A673 (cell line): ENCODE results near the gene MAL. TPM values are rescaled to one million over a fixed set of nuclear protein-coding genes. Genes with fewer than 3 reads are reported as not detected.

Experiments
- BruUV-seq: library from RNA; stranded (reverse); fragments of 400-500 nt; replicated peaks from 2 replicates; lab custom pipeline; 2021; lab: Mats Ljungman, UMichigan
- CTCF ChIA-PET: fragments of 300-600 bp; sonication (Branson Sonifier 250); formaldehyde crosslinking; loops from one replicate; lab custom pipeline; 2022; ENCODE audit warnings: antibody characterized with exemption; lab: Charles Lee
- POLR2A ChIA-PET: fragments of 300-600 bp; sonication (Branson Sonifier 250); formaldehyde crosslinking; loops from one replicate; lab custom pipeline; 2022; ENCODE audit warnings: antibody characterized with exemption; ENCODE audit not compliant: low non-redundant PET; lab: Charles Lee
- DNase-seq: peaks from one replicate; pipeline ENCODE4 v3.0.0-alpha.2; 2015; ENCODE audit warnings: low spot score
- H3K27ac ChIP-seq: fragments of 200-600 bp; sonication (generic); 2 replicates; pipeline ENCODE4 v1.5.1; 2016; ENCODE audit warnings: mixed run types, low read depth, mild to moderate bottlenecking, mixed read lengths, antibody characterized with exemption, low read length; ENCODE audit not compliant: poor library complexity, severe bottlenecking
- H3K27me3 ChIP-seq: fragments of 200-600 bp; sonication (generic); replicated peaks from 2 replicates; pipeline ENCODE4 v1.6.1; 2017; ENCODE audit warnings: mixed run types, low read depth, mild to moderate bottlenecking, mixed read lengths, antibody characterized with exemption, low read length; ENCODE audit not compliant: insufficient read depth, poor library complexity
- H3K36me3 ChIP-seq: fragments of 200-600 bp; sonication (generic); 2 replicates; pipeline ENCODE4 v1.6.1; 2016; ENCODE audit warnings: mixed run types, mild to moderate bottlenecking, mixed read lengths, antibody characterized with exemption, low read length; ENCODE audit not compliant: insufficient read depth, poor library complexity, severe bottlenecking
- H3K4me1 ChIP-seq: fragments of 200-600 bp; sonication (generic); 2 replicates; pipeline ENCODE4 v1.6.1; 2017; ENCODE audit warnings: mixed run types, mild to moderate bottlenecking, mixed read lengths, antibody characterized with exemption, low read length; ENCODE audit not compliant: insufficient read depth, poor library complexity, severe bottlenecking
- H3K4me3 ChIP-seq: fragments of 200-600 bp; sonication (generic); 2 replicates; pipeline ENCODE4 v1.5.1; 2016; ENCODE audit warnings: low read depth, mixed run types, mild to moderate bottlenecking, mixed read lengths, low read length; ENCODE audit not compliant: poor library complexity, severe bottlenecking
- H3K9me3 ChIP-seq: fragments of 200-600 bp; sonication (generic); 2 replicates; pipeline ENCODE4 v1.6.1; 2016; ENCODE audit warnings: mixed run types, low read depth, mild to moderate bottlenecking, mixed read lengths, antibody characterized with exemption, low read length; ENCODE audit not compliant: poor library complexity, severe bottlenecking
- CTCF ChIP-seq: fragments of 300-800, 200-600 bp; sonication (generic); conservative IDR thresholded peaks from 2 replicates; pipeline ENCODE4 v1.5.1; 2017; ENCODE audit warnings: low read depth, mild to moderate bottlenecking, antibody characterized with exemption, low read length, moderate library complexity, mixed read lengths
- EZH2 ChIP-seq: fragments of 200-600 bp; sonication (generic); IDR thresholded peaks from 2 replicates; pipeline ENCODE4 v1.6.1; 2017; ENCODE audit warnings: borderline replicate concordance, low read depth, mild to moderate bottlenecking, mixed read lengths, antibody characterized with exemption, low read length; ENCODE audit not compliant: poor library complexity, severe bottlenecking
- intact Hi-C: fragments of 100-400 bp; cut with micrococcal nuclease; formaldehyde crosslinking; loops from one replicate; pipeline ENCODE4 v1.10.0; 2022; ENCODE audit not compliant: unreplicated experiment
- total RNA-seq: library from RNA; stranded (reverse); gene quantifications from 2 replicates; pipeline ENCODE4 v1.2.3, GENCODE V29; 2021

MAL gene
- total RNA-seq, 1 experiment from 2014 or later, result not detected

- DNase-seq, result no peak
- Histone ChIP-seq H3K4me3 (no peak overlapping the region), H3K4me1 (no peaks in the 10 kb centered on the region), H3K27me3 (peaks cover 2% of the 10 kb centered on the region), H3K27ac (no peak overlapping the region), H3K36me3 (no peaks in the 10 kb centered on the region), H3K9me3 (no peaks in the 10 kb centered on the region)
- POLR2A ChIA-PET, result no interaction called here
- BruUV-seq, result no TSS peak
- TF ChIP-seq EZH2 (no peak), CTCF (no peak)
- intact Hi-C loops, result no loop called here
- CTCF ChIA-PET, result no interaction called here
Measured at GRCh38 chr2:95060446-95061118, 35.1 kb downstream of the MAL start.

GRCh38 chr2:95061119-95061512, 35.6 kb downstream of the MAL start:
- BruUV-seq, result no TSS peak
- intact Hi-C loops, result no loop called here
- CTCF ChIA-PET, result no interaction called here

GRCh38 chr2:95061601-95062183, 36.2 kb downstream of the MAL start:
- H3K9me3 ChIP-seq, result no peaks in the 10 kb centered on the region
- no peaks in the 10 kb centered on the region for H3K4me1 ChIP-seq
- POLR2A ChIA-PET, result no interaction called here
- no peak for DNase-seq
- TF ChIP-seq CTCF (no peak), EZH2 (no peak)
- no TSS peak for BruUV-seq
- CTCF ChIA-PET, result no interaction called here
- intact Hi-C loops, result no loop called here
- H3K4me3 ChIP-seq, result no peak overlapping the region
- no peaks in the 10 kb centered on the region for H3K36me3 ChIP-seq
- H3K27me3 ChIP-seq, result no peaks in the 10 kb centered on the region
- no peak overlapping the region for H3K27ac ChIP-seq

More at GRCh38 chr2:95061119-95061512, 35.6 kb downstream of the MAL start:
- TF ChIP-seq CTCF, result no peak
- POLR2A ChIA-PET, result no interaction called here
- Histone ChIP-seq H3K27me3 (peaks cover 1% of the 10 kb centered on the region), H3K9me3 (no peaks in the 10 kb centered on the region), H3K36me3 (no peaks in the 10 kb centered on the region), H3K4me1 (no peaks in the 10 kb centered on the region), H3K4me3 (no peak overlapping the region), H3K27ac (no peak overlapping the region)
- no peak for DNase-seq
